Epithelial cell of prostate (primary cell): ENCODE data around the gene RTN4RL1.

Experiments
- DNase-seq: peaks from one replicate; pipeline ENCODE4 v3.0.0-alpha.2; 2011; ENCODE audit warnings: low read depth, low spot score
- H3K27ac ChIP-seq: fragments of 450-650 bp; 2 replicates; pipeline ENCODE4 v1.5.1; 2017; ENCODE audit warnings: mild to moderate bottlenecking

The RTN4RL1 gene, protein sequence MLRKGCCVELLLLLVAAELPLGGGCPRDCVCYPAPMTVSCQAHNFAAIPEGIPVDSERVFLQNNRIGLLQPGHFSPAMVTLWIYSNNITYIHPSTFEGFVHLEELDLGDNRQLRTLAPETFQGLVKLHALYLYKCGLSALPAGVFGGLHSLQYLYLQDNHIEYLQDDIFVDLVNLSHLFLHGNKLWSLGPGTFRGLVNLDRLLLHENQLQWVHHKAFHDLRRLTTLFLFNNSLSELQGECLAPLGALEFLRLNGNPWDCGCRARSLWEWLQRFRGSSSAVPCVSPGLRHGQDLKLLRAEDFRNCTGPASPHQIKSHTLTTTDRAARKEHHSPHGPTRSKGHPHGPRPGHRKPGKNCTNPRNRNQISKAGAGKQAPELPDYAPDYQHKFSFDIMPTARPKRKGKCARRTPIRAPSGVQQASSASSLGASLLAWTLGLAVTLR

DNA sequence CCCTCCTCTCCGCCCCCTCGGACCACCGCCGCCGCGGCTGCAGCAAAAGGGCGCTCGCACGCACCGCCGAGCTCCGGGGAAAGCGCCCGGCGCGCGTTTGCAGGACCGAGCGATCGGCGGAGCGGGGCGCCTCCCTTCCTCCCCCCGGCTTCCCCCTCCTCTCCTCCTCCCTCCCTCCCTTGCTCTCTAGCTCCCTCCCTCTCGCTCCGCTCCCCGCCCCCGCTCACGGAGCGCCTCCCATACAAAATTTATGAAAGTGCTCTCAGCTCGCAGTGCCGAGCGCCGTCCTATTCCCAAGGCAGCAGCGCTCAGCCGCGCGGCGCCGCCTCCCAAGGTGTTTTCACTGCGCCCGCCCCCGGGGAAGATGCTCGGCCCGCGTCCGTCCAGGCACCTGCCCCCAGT is at the start of gene RTN4RL1:
TSS of gene RTN4RL1 (minus strand) at position 115 of the 402 bp plus-strand sequence. CDS start 469 bp downstream, outside the sequence.
- peak; percentile 53 for DNase-seq
- no peak within 1 kb of the TSS for H3K27ac ChIP-seq

DNA sequence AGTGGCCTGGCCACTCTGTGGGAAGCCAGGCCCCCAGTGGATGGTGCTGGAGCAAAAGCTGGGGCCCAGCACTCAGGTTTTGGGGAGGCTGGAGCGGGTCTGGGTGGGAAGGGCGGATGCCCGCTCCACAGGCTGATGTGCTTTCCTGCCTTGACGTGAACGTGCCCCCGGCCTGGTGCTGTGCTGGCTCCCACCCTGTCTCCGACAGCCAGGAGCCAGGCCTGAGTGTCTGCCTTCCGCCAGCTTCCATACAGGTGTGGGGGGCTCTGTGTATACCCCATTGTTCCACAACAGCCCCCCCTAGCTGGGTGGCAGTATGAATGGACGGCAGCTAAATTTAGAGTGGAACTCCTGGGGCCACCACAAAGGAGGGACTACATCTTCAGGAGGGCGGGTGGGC is 49.8 kb upstream of the RTN4RL1 start:
- no peak for DNase-seq
- no peak overlapping the region for H3K27ac ChIP-seq

DNA sequence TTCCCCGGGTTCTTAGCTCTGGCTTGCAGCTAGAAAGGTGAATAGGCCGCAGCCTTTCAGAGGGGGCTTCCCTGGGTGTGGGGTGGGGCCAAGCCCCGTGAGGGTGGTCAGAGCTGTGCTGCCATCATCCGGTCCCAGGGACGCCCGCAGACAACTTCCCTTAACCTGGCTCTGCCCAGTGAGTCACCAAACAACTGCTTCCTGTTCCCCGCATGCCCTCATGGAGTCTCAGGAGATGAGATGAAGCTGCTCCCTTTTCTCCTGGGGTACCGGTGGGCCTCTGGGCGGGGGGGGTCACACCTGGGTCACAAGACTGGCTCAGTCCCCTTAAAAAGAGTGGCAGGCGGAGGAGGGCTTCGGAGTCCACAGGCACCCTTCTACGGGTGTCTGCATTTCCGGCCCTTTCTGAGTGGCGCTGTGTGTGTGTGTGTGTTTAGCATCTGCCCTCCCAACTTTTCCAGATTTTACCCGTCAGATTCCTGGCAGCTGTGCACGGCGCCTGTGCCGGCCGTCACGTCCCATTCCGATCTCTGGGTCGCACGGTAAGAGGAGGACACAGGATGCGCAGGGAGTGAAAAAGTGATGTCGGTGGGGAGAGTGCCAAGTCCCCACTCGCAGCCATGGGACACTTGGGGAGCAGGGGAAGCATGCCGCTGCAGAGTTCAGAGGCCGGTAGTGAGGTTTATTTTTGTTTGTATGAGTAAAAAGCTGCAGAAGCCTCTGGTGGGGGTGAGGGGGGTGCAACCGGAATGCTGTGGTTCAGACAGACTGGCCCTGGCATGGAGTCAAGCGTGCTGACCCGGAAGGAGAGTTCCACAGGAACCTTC is 46.5 kb upstream of the RTN4RL1 start:
- H3K27ac ChIP-seq: no peak overlapping the region
- no peak for DNase-seq

DNA sequence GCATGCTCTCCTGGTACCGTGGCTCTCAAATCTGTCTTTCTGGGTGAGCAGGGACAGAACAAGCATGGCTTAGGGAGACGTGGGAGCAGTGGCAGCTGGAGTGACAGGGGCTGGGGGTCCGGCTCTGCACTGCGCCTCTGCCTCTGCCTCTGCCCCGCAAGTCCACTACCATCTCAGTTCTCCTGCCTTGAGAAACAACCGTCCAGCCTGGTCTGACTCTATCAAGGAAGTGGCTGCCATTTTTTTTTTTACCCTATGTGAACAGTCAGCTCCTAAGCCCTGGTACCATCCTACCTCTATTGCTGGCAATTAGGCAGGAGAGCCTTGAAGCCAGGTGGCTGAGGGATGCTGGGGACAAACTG is 45.9 kb upstream of the RTN4RL1 start:
- no peak for DNase-seq
- H3K27ac ChIP-seq: no peak overlapping the region

DNA sequence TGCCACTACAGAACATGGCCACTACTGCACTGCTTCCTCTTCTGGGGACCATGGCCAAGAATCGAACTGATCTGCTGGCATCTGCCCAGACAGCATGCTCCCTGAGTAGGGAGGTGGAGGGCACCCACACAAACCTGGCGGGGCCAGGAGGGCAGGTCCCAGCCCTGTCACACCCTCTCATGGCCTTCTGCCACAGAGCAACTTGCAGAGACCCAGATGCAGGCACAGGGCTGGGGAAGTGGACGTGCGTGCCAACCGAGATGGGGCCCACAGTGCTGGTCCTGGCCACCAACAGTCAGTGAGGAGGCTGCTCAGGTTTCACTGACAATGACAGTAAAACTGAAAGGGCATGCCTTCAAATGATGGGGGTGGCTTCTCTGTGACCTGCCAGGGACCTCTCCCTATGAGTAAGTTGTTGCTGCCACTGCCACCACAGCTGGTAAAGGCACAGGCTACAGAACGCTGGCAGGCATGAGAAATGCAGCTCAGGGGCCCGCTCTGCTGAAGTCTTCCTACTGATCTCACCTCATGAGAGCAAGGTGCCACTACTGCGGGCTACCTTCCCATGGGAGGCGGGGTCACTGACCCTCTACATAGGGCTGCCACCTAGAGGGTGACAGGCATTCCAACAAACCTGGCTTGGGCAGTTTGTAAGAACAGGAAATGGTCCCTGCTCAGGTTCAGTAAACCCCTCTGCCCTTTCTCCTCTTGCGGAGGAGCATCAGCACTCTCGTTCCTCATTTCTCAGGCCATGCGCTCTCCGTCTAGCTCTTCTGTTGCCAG is 45.3 kb upstream of the RTN4RL1 start:
- DNase-seq: no peak
- H3K27ac ChIP-seq: no peak overlapping the region

DNA sequence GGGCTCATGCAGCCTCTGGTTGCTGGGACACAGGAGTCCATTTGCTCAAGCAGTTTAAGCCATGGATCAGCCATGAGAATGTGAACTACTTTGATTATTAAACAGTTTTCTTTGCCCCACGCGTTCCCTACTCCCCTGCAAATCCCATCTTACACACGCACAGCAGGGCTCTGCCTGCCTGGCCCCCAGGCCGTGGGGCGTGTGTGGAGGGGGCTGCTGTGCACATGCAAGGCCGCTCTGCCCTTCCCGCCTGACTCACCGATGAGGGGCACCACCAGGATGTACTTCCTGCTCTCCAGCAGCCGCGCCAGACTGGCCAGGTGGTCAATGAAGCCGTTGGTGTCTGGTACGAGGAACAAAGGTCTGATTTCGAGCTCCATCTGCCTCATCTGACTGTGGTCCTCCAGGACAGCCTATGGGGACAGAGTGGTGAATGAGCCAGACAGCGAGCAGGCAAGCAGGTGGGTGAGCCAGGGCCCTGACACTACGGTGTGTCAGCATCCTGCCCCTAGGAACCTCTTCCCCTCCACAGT is 43.5 kb upstream of the RTN4RL1 start:
- DNase-seq: no peak
- peak overlapping the region; percentile 36 for H3K27ac ChIP-seq

DNA sequence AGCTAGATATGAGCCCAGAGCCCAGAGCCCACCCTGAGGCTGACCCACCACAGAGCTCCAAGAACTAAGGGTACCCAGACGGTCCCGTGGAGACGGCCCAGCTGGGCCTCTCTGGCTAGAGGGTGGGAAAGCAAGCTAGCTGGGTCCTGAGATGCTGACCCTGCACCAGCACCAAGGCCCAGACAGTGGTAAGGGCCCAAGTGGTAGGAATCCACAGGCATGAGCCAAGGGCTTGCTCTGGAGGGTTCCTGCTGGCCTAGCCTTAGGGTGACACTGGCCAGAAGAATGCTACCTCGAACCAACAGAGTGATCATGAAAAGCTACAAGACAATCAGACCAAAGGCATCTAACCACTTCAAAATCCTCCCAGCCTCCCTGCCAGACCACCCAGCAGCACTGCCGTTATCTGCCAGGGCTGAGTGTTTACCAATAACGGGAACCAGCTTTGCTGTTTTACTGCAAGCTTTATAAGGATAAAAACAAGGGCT is 42.9 kb upstream of the RTN4RL1 start:
- DNase-seq: no peak
- peak overlapping the region; percentile 36 for H3K27ac ChIP-seq

DNA sequence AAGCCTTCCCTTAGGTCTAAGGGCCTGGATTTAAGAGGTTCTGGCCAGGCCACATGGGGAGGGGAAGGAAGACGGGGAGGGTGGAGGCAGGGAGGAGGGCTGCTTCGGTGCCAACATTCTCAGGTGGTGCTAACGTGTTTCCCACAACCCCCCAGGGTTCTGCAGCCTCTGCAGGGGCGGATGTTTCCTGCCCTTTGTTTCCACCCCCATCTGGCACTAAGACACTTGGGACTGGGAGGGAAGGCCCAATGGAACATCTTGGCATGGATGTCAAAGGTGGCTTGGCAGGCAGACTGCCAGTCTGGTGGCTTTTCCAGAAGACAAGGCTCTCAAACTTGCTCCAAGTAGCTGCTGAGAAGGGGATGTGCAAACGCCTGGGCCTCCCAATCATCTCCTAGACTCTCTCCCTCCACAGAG is 42.5 kb upstream of the RTN4RL1 start:
- no peak for DNase-seq
- H3K27ac ChIP-seq: no peak overlapping the region

DNA sequence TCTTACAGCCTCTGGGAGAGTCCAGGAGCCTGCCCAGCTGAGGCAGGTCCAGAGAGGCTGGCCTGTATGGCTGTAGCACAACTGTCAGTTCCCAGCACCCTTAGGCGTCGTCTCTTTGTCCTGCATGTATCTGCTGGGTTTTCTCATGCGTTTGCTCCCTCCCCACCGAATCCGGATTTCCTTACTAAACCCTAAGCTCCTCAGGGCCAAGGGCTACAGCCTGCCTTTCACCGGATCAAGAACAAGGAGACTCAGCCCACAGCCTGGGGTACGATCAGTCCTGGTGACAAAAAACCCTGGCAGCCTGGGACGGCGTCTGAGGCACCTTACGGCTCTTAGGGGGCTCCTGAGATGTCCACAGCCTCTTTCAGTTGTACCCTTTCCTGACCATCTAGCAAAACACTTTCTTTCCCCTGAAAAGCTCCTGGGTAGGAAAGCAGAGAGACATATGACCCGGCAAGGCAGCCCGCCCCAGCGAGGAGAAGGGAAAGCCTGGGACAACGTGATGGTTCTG is 42.0 kb upstream of the RTN4RL1 start:
- no peak overlapping the region for H3K27ac ChIP-seq
- DNase-seq: no peak

DNA sequence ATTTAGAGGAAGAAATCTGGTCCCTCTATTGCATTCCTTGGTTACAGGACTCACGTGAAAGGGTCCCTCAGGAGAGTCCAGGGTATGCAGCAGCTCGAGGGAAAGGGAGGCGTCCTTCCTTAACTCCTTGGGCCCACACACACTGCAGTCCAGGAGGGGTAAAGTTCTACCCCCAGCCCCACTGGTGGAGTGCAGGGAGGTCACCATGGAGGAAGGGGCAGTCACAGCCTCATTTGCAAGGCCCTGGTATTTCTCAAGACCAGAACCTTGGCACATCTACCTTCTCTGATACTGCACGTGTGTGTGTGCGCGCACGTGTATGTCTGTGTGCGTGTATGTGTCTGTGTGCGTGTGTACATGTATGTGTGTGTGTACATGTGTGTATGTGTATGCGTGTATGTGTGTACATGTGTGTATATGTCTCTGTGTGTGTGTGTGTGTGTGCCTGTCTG is 40.8 kb upstream of the RTN4RL1 start:
- no peak overlapping the region for H3K27ac ChIP-seq
- DNase-seq: no peak

DNA sequence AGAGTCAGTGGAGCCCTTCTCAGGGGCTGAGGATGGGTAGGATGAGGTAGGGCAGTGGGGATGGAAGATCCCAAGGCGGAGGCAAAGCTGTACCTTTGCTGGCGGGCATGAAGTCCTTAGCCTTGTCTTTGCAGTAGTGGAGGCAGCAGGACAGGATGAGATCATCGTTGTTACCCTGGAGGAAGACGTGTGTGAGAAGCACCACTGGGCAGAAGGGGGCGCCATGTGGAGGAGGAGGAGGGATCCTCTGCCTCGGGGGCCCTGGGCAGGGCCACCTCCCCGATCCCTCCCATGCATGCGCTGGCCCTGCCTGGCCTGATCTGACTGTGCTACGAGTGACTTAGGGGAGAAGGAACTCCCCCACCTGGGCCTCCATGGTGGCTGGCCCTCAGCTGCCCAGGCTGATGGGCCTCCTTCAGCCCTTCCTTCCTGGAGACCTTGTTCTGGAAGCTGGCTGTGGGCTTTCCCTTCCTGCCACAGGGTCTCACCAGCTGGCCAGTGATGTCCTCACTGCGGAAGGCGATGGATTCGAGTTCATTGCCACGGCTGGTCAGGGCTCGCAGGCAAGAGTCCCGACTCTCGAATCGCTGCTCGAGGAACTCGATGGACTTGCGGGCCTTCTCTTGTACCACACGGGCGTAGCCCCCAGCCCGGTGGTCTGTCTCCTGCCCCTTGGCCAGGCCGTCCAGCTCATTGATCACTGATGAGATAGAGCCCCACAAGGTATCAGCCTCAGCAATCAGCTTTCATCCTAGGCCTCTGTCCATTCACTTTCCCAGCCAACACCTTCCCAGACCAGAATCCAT is 40.0 kb upstream of the RTN4RL1 start:
- no peak for DNase-seq
- no peak overlapping the region for H3K27ac ChIP-seq

DNA sequence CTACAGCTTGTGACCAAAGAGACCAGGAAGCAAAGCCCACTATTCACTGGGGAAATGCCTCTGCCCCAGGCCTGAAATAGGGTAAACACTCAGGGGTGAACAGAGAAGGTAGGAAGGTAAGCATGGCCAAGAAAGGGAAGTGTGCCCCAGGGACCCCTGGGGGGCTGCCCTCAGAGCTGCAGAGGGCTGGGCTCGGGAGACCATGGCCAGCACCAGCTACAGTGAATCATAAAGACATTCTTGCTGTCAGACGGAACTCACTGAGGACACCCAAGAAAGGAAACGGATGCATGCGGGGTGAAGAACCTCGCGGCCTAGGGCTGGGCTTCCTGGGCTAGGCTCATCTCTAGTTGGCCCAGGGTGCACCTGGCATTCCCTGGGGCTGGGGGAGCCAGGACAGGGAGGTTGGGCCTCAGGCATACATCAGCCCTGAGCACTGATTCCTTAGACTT is 39.4 kb upstream of the RTN4RL1 start:
- no peak overlapping the region for H3K27ac ChIP-seq

DNA sequence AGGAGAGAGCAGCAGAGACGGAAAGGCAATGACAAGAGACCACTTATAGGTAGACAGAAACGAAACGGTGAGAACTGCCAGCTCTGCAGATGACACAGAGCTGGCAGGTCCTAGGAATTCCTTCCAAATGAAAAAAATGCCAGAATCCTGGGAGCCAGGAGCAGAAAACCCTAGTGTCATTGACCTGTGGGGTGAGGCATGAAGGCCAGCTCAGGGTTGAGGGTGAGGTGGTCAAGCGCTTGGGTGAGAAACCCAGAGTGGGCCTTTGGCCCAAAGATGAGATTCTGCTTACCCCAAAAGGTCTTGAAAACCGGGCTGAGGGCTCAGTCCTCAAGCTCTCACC is 39.0 kb upstream of the RTN4RL1 start:
- no peak for DNase-seq
- H3K27ac ChIP-seq: no peak overlapping the region

More for the DNA sequence above, 39.4 kb upstream of the RTN4RL1 start:
- DNase-seq: no peak

DNA sequence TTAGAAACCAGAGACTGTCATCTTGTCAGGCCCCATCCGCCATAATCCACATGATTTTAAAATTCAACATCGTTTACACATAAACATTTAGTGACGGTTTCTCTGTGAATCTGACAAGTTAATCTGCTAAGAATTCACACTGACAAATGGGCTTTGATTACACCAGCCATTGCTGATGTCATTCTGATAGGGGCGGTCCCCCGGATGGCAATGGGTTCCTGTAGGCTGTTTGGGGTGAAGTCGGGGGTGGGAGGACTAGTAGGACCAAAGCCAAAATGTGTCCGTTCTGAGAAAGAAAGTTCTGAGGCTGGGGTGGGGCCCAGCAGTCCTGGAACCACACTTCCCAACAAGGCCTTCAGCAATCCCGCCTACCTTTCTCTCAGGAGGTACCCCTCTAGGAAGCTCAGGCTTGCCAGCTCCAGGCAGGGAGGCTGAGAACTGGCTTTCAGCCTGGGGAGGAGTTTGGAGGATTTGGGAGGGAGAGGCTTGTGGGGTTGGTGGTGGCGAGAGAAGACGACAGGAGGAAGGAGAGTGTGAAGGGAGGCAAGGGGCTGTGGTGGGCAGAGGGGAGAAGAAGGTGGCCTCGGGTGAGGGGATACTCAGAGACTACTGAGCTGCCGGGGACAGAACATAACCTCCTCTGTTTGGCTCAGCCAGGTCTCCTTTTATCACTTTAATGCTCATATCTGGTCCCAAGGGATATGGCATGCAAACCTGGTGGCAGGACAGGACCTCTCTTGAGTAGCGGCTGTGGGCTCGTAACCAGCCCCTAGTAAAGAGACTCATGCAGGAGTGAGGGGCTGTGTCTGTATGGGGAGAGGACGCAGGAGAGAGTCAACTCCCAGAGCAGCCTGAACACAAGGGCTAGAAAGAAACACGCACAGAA is 38.4 kb upstream of the RTN4RL1 start:
- H3K27ac ChIP-seq: no peak overlapping the region
- DNase-seq: no peak

DNA sequence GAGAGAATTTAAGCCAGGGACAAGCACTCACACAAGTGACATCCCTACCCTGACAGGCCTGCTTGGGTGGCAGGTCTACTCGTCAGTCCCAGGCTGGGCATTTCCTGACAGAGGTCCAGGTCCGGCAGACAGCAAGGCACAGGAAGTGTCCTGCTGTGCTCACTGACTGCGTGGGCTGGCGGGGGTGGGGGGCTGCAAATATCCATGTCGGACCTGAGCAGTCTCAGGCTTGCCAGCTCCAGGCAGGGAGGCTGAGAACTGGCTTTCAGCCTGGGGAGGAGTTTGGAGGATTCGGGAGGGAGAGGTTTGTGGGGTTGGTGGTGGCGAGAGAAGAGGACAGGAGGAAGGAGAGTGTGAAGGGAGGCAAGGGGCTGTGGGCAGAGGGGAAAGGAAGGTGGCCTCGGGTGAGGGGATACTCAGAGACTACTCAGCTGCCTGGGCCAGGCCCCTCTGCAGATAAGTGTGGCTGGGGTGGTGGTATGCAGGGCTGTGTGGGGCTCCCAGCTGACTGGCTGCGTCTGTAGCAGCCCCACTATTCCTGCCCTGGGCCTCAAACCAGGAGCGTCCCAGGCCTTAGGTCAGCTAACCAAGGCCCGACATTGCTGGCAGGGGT is 37.5 kb upstream of the RTN4RL1 start:
- no peak for DNase-seq
- H3K27ac ChIP-seq: no peak overlapping the region

DNA sequence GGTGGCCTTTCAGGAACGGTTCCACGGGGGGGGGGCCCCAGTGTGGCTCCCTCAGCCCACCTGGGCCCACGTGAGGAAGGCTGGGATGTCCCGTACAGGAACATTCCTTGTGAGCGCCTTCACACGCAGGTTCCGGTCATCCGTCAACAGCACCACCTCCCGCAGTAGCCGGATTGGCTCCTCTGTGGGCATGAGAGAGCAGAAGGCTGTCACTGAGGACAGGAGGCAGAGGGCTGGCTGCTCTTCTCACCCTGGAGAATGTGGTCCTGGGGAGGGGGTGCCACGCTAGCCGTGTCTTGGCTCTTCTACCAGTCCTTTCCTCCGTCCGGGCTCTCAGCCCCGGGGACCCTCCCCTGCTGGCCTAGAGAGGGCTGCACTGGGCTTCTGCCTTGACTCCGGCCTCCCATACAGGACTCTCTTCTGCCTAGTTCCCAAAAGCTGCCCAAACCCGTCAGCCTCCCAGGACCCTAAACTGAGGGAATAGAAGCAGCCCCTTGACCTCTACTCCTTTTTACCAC is 36.4 kb upstream of the RTN4RL1 start:
- no peak for DNase-seq
- H3K27ac ChIP-seq: no peak overlapping the region

DNA sequence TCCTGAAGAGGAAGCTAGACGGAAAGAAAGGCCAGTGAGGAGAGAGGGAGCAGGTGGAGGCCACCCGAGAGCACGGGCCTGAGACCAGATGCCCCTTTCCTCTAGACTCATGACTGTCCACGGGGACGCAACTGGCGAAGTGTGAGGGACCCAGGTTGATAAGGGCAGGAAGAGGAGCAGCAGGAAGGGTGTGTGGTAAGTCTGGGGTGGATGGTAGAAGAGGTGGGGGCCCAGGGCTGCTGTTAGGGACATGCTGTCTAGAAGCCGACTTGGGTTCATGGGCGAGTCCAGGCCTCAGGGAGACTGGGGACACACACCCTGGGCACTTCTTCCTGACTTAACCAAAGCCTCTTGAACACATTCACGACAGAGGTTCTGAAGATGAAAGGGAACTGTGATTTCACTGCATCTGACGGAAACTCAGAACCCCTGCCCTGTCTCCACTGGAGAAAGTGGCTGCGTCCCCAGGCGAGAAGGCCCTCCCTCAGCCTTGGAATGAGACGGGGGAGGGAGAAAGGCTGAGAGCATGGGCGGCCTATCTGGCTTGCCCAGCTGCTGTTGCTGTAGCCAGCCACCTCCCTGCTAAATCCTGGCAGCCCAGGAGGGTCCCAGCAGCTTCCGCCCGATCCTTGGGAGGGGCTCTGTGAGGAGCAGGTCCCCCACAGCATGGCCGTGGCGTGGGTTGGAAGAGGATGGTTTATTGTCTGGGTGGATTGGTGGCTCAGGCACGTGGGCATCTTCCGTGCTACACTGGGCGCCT is 35.7 kb upstream of the RTN4RL1 start:
- no peak for DNase-seq
- no peak overlapping the region for H3K27ac ChIP-seq
